H1 (cell line): ENCODE measurements around the gene ELMO2. TPM values are rescaled to one million over a fixed set of nuclear protein-coding genes. Genes with fewer than 3 reads are reported as not detected.

Experiments
- CTCF ChIA-PET: fragments of 300-600 bp; sonication (Branson Sonifier 250); formaldehyde crosslinking; loops from one replicate; lab custom pipeline; 2021; ENCODE audit not compliant: partially characterized antibody; lab: Charles Lee
- POLR2A ChIA-PET: fragments of 300-600 bp; sonication (Branson Sonifier 250); formaldehyde crosslinking; loops from one replicate; lab custom pipeline; 2021; ENCODE audit warnings: inconsistent platforms; ENCODE audit not compliant: partially characterized antibody; lab: Charles Lee
- DNase-seq, 2 experiments: peaks; one replicate each; pipeline versions ENCODE4 v3.0.0 to v3.0.0-alpha.2; 2010 to 2022; ENCODE audit warnings: low spot score in 2 of 2, low read depth in 1 of 2, mixed read lengths in 1 of 2
- FAIRE-seq: peaks from 2 replicates; lab custom pipeline; 2011; peaks lifted over from hg19 to GRCh38; lab: Jason Lieb, UNC
- H2AFZ ChIP-seq: 2 replicates; pipeline ENCODE4 v1.8.1; 2012; ENCODE audit warnings: low read length, inconsistent platforms
- H2AK5ac ChIP-seq: 2 replicates; pipeline ENCODE4 v1.6.1; 2013; ENCODE audit warnings: low read depth, low read length
- H2BK120ac ChIP-seq: replicated peaks from 2 replicates; pipeline ENCODE3; 2013; ENCODE audit warnings: low read depth, low read length, inconsistent platforms
- H2BK12ac ChIP-seq: 2 replicates; pipeline ENCODE4 v1.6.1; 2013; ENCODE audit warnings: low read depth, low read length
- H2BK15ac ChIP-seq: 2 replicates; pipeline ENCODE4 v1.6.1; 2013; ENCODE audit warnings: low read length
- H2BK20ac ChIP-seq: 2 replicates; pipeline ENCODE4 v1.6.1; 2013; ENCODE audit warnings: low read length
- H2BK5ac ChIP-seq: 2 replicates; pipeline ENCODE4 v1.6.1; 2013; ENCODE audit warnings: low read depth, low read length
- H3K14ac ChIP-seq: 2 replicates; pipeline ENCODE4 v1.6.1; 2013; ENCODE audit warnings: inconsistent platforms; ENCODE audit not compliant: insufficient read length
- H3K18ac ChIP-seq: 2 replicates; pipeline ENCODE4 v1.6.1; 2013; ENCODE audit warnings: low read length; ENCODE audit errors: extremely low read depth
- H3K23ac ChIP-seq: 2 replicates; pipeline ENCODE4 v1.6.1; 2013; ENCODE audit warnings: inconsistent platforms; ENCODE audit not compliant: insufficient read length
- H3K23me2 ChIP-seq: 2 replicates; pipeline ENCODE4 v1.6.1; 2013; ENCODE audit warnings: low read depth, low read length
- H3K27ac ChIP-seq: 2 replicates; pipeline ENCODE4 v1.6.1; 2011; ENCODE audit warnings: low read depth, low read length, inconsistent platforms
- H3K27me3 ChIP-seq, 4 experiments: replicated peaks in 1 of 4; 1 replicate in 1 of 4; 2 replicates in 3 of 4; pipeline versions ENCODE4 v1.6.1 to v1.8.1; 2011 to 2013; ENCODE audit warnings: low read length in 3 of 4, mild to moderate bottlenecking in 3 of 4, inconsistent platforms in 2 of 4, mixed read lengths in 2 of 4, moderate library complexity in 1 of 4; ENCODE audit not compliant: control insufficient read depth in 3 of 4, insufficient read depth in 3 of 4; ENCODE audit errors: extremely low read depth in 1 of 4
- H3K36me3 ChIP-seq, 4 experiments: 2 replicates each; pipeline versions ENCODE4 v1.6.1 to v1.8.1; 2011 to 2013; ENCODE audit warnings: mild to moderate bottlenecking in 4 of 4, low read length in 3 of 4, moderate library complexity in 2 of 4, control low read depth in 1 of 4, inconsistent platforms in 1 of 4; ENCODE audit not compliant: insufficient read depth in 4 of 4, control insufficient read depth in 2 of 4
- H3K4ac ChIP-seq: replicated peaks from 2 replicates; pipeline ENCODE3; 2013; ENCODE audit warnings: low read length, low read depth, mixed read lengths, inconsistent platforms; ENCODE audit not compliant: insufficient read length
- H3K4me1 ChIP-seq, 4 experiments: replicated peaks in 1 of 4; 1 replicate in 1 of 4; 2 replicates in 3 of 4; pipeline versions ENCODE4 v1.6.1 to v1.8.1; 2011 to 2013; ENCODE audit warnings: low read length in 3 of 4, inconsistent platforms in 2 of 4, mixed read lengths in 1 of 4; ENCODE audit not compliant: insufficient read depth in 4 of 4, control insufficient read depth in 3 of 4
- H3K4me2 ChIP-seq, 2 experiments: 2 replicates each; pipeline versions ENCODE4 v1.6.1 to v1.8.1; 2011 to 2013; ENCODE audit warnings: low read depth in 2 of 2, low read length in 2 of 2, control low read depth in 1 of 2, inconsistent platforms in 1 of 2, mild to moderate bottlenecking in 1 of 2; ENCODE audit not compliant: insufficient read depth in 1 of 2
- H3K4me3 ChIP-seq, 4 experiments: fragments of 200-600, 300-600 bp in 1 of 4; sonication (generic), shearing (Covaris generic), sonication (Bioruptor Twin) in 1 of 4; 2 replicates each; pipeline versions ENCODE4 v1.5.1 to v1.8.1; 2011 to 2016; ENCODE audit warnings: low read length in 4 of 4, low read depth in 3 of 4, control low read depth in 2 of 4, inconsistent platforms in 2 of 4, mild to moderate bottlenecking in 2 of 4, mixed read lengths in 1 of 4, moderate library complexity in 1 of 4; ENCODE audit not compliant: insufficient read depth in 2 of 4; ENCODE audit errors: extremely low read depth in 1 of 4
- H3K56ac ChIP-seq: replicated peaks from 2 replicates; pipeline ENCODE3; 2013; ENCODE audit warnings: low read depth, mild to moderate bottlenecking, mixed read lengths, low read length, inconsistent platforms; ENCODE audit not compliant: insufficient read length
- H3K79me1 ChIP-seq: 2 replicates; pipeline ENCODE4 v1.6.1; 2013; ENCODE audit warnings: low read depth, low read length, control low read depth
- H3K79me2 ChIP-seq, 2 experiments: 2 replicates each; pipeline versions ENCODE4 v1.6.1 to v1.8.1; 2012 to 2013; ENCODE audit warnings: low read length in 2 of 2, mild to moderate bottlenecking in 2 of 2, inconsistent platforms in 1 of 2; ENCODE audit not compliant: insufficient read depth in 2 of 2, control insufficient read depth in 1 of 2
- H3K9ac ChIP-seq, 4 experiments: replicated peaks in 1 of 4; 1 replicate in 1 of 4; 2 replicates in 3 of 4; pipeline versions ENCODE4 v1.6.1 to v1.8.1; 2011 to 2013; ENCODE audit warnings: low read depth in 3 of 4, low read length in 3 of 4, control low read depth in 2 of 4, mild to moderate bottlenecking in 2 of 4, moderate library complexity in 2 of 4, inconsistent platforms in 1 of 4; ENCODE audit errors: extremely low read depth in 1 of 4
- H3K9me3 ChIP-seq, 2 experiments: 2 replicates each; pipeline versions ENCODE4 v1.6.1 to v1.8.1; 2012 to 2013; ENCODE audit warnings: mild to moderate bottlenecking in 2 of 2, moderate library complexity in 2 of 2, control low read depth in 1 of 2, inconsistent platforms in 1 of 2, low read depth in 1 of 2, low read length in 1 of 2, mixed read lengths in 1 of 2; ENCODE audit not compliant: insufficient read depth in 2 of 2
- H4K20me1 ChIP-seq, 2 experiments: replicated peaks in 1 of 2; 2 replicates each; pipeline versions ENCODE3 to v1.8.1; 2011 to 2013; ENCODE audit warnings: inconsistent platforms in 2 of 2, low read length in 2 of 2, mild to moderate bottlenecking in 1 of 2; ENCODE audit not compliant: insufficient read depth in 2 of 2, control insufficient read depth in 1 of 2
- H4K5ac ChIP-seq: 2 replicates; pipeline ENCODE4 v1.6.1; 2013; ENCODE audit warnings: low read length, low read depth, mixed read lengths, inconsistent platforms; ENCODE audit not compliant: insufficient read length
- H4K8ac ChIP-seq: 2 replicates; pipeline ENCODE4 v1.8.0; 2013; ENCODE audit warnings: mild to moderate bottlenecking, moderate library complexity, low read length, inconsistent platforms; ENCODE audit not compliant: insufficient read depth; ENCODE audit errors: extremely low read depth
- H4K91ac ChIP-seq: replicated peaks from 2 replicates; pipeline ENCODE3; 2013; ENCODE audit warnings: low read length, mixed read lengths, inconsistent platforms; ENCODE audit not compliant: insufficient read length
- BACH1 ChIP-seq: IDR thresholded peaks from 2 replicates; pipeline ENCODE4 v1.6.1; 2012; ENCODE audit warnings: low read length, improper control_type of control experiment
- CBX5 ChIP-seq: fragments of 300-800, 300-1000 bp; sonication (generic); IDR thresholded peaks from 2 replicates; pipeline ENCODE4 v1.7.1; 2016; ENCODE audit warnings: antibody characterized with exemption, low read length, low read depth
- GABPA ChIP-seq: IDR thresholded peaks from 2 replicates; pipeline ENCODE4 v1.6.1; 2011; ENCODE audit warnings: mild to moderate bottlenecking, low read length, moderate library complexity, borderline replicate concordance; ENCODE audit not compliant: insufficient read depth
- KDM5A ChIP-seq: fragments of 200-600 bp; IDR thresholded peaks from 2 replicates; pipeline ENCODE4 v1.7.1; 2012; ENCODE audit warnings: mild to moderate bottlenecking, low read length, inconsistent platforms, mixed read lengths
- POLR2A ChIP-seq, 2 experiments: IDR thresholded peaks; 1 replicate in 1 of 2; 2 replicates in 1 of 2; pipeline ENCODE4 v1.6.1; 2011; ENCODE audit warnings: low read depth in 2 of 2, low read length in 2 of 2, mild to moderate bottlenecking in 2 of 2; ENCODE audit errors: control extremely low read depth in 1 of 2
- POU5F1 ChIP-seq: IDR thresholded peaks from 2 replicates; pipeline ENCODE4 v1.6.1; 2011; ENCODE audit warnings: low read depth, mild to moderate bottlenecking, low read length, moderate library complexity
- RNF2 ChIP-seq: fragments of 200-900, 300-1000 bp; sonication (generic); IDR thresholded peaks from 2 replicates; pipeline ENCODE4 v1.7.1; 2016; ENCODE audit warnings: borderline replicate concordance, low read depth, mild to moderate bottlenecking, antibody characterized with exemption, low read length; ENCODE audit not compliant: poor library complexity, severe bottlenecking; ENCODE audit errors: missing control alignments
- SIRT6 ChIP-seq: IDR thresholded peaks from one replicate; pipeline ENCODE4 v1.7.1; 2012; ENCODE audit warnings: low read length, inconsistent platforms
- SP4 ChIP-seq: IDR thresholded peaks from 2 replicates; pipeline ENCODE4 v1.6.1; 2012; ENCODE audit warnings: low read length, inconsistent platforms
- SUZ12 ChIP-seq: fragments of 200-600 bp; sonication (generic); IDR thresholded peaks from 2 replicates; pipeline ENCODE4 v1.6.1; 2012; ENCODE audit warnings: mild to moderate bottlenecking, inconsistent platforms, low read length, moderate library complexity, mixed read lengths
- WGBS, 2 experiments: shearing (Covaris generic) in 1 of 2; methylation state at CpG; one replicate each; pipeline versions ENCODE4 v1.1.6 to v1.1.7; 2013 to 2015; ENCODE audit warnings: low lambda C conversion rate in 2 of 2, mixed read lengths in 2 of 2, inconsistent platforms in 1 of 2, low coverage in 1 of 2, missing lambda C conversion rate in 1 of 2; ENCODE audit not compliant: insufficient replicate concordance in 2 of 2, insufficient coverage in 1 of 2, insufficient read length in 1 of 2; ENCODE audit errors: extremely low coverage in 1 of 2, missing lambda C conversion rate in 1 of 2; 5-methylcytosine and 5-hydroxymethylcytosine counted together
- polyA plus RNA-seq, 7 experiments: library from polyadenylated mRNA; depleted of rRNA in 3 of 7; stranded (reverse) in 5 of 7; unstranded in 2 of 7; fragments of >200 nt in 5 of 7; fragments of 200-250 nt in 2 of 7; gene quantifications; 1 replicate in 5 of 7; 2 replicates in 1 of 7; 4 replicates in 1 of 7; pipeline versions ENCODE4 v1.2.1 to v1.2.3, GENCODE V29; 2011 to 2013; ENCODE audit warnings: missing spikeins in 2 of 7, mixed read lengths in 2 of 7
- total RNA-seq: library from RNA; stranded (reverse); fragmentation: NEBNext Ultra II Directional; extraction: Animal tissue kit (Norgen Biotek cat#: 25700); gene quantifications from 2 replicates; pipeline ENCODE4 v1.2.1, GENCODE V29; 2021

The ELMO2 gene
- total and polyA plus RNA-seq, 2 of the 8 experiments (the other 6 are each of a cell fraction or from before 2014, with no cell fraction given), result 34.3 to 39.7 TPM

DNA sequence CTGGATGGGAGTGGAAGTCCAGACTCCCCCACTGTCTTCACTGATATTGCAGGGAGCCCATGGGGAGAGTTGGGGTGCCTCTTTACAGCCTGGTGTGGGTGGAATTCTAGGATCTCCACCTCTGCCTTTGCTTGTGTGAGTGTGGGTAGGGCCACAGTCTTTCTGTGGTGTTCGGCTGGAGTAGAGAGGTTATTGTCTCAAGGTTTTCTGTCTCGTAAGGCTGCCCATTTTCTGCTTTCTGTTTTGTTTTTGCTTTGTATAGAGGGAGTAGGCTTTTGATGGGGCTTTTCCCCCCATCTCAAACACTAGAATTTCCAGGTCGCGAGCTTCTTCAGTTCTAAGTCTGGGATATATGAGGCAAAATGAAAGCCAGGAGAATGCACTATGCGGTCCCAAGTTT is 40.4 kb upstream of the ELMO2 start:
- Histone ChIP-seq H4K5ac (no peak overlapping the region), H3K23me2 (no peaks in the 10 kb centered on the region), H4K91ac (no peak overlapping the region), H3K4me2 (no peak overlapping the region), H3K4me3 (no peak overlapping the region), H2AFZ (no peak overlapping the region), H3K18ac (no peak overlapping the region), H2BK5ac (no peak overlapping the region), H3K9me3 (peaks cover 28 to 36% of the 10 kb centered on the region in 2 experiments), H4K8ac (no peak overlapping the region), H2AK5ac (no peak overlapping the region), H3K36me3 (0 out of 8 replicates have a peak, but pooled peaks cover 0 to 4% (median 0%) of the 10 kb centered on the region in 4 experiments), H3K56ac (no peak overlapping the region), H2BK20ac (no peak overlapping the region), H3K4ac (no peak overlapping the region), H3K14ac (no peak overlapping the region), H3K79me1 (no peaks in the 10 kb centered on the region), H2BK12ac (no peak overlapping the region), H3K27ac (no peak overlapping the region), H3K23ac (no peak overlapping the region), H3K4me1 (no peaks in the 10 kb centered on the region), H2BK15ac (no peak overlapping the region), H3K79me2 (no peaks in the 10 kb centered on the region), H4K20me1 (no peaks in the 10 kb centered on the region), H3K27me3 (no peaks in the 10 kb centered on the region), H2BK120ac (no peak overlapping the region), H3K9ac (no peak overlapping the region)
- TF ChIP-seq POLR2A (IDR thresholded peaks at IDR 0.05; ENCODE audit: control extremely low read depth in 1 of 2, low read depth in 2 of 2, low read length in 2 of 2) (no peak), SUZ12 (no peak), GABPA (no peak), POU5F1 (no peak), CBX5 (no peak), BACH1 (no peak), SIRT6 (no peak), KDM5A (no peak), RNF2 (no peak), SP4 (no peak)
- 95% methylated on average over 5 of the region's 5 CpGs; no CpG with 5 or more reads in 1 of the 2 experiments for WGBS, 2 experiments
- ChIA-PET CTCF (no interaction called here), POLR2A (interaction anchor here (1.3 kb wide), 1 partner anchor 83 kb away, joined by 3 read pairs; no protein-coding TSS in a partner anchor)
- DNase-seq (no peak), FAIRE-seq (no peak)
